GM23248 (cell line): ENCODE measurements around the gene NMRK2. TPM values are rescaled to one million over a fixed set of nuclear protein-coding genes. Genes with fewer than 3 reads are reported as not detected.

Experiments used
- DNase-seq: peaks from one replicate; pipeline ENCODE4 v3.0.0-alpha.2; 2015
- H2AFZ ChIP-seq: fragments of 200-600 bp; sonication (generic); 2 replicates; pipeline ENCODE4 v1.6.1; 2016; ENCODE audit warnings: antibody characterized with exemption
- H3F3A ChIP-seq: fragments of 200-600 bp; sonication (generic); 2 replicates; pipeline ENCODE4 v1.6.1; 2016; ENCODE audit warnings: mild to moderate bottlenecking, antibody characterized with exemption, mixed run types; ENCODE audit not compliant: insufficient read depth
- H3K27ac ChIP-seq: fragments of 200-600 bp; sonication (generic); 2 replicates; pipeline ENCODE4 v1.5.1; 2016; ENCODE audit warnings: mild to moderate bottlenecking
- H3K27me3 ChIP-seq: fragments of 200-600 bp; sonication (generic); replicated peaks from 2 replicates; pipeline ENCODE4 v1.6.1; 2016; ENCODE audit warnings: mild to moderate bottlenecking; ENCODE audit not compliant: insufficient read depth
- H3K36me3 ChIP-seq: fragments of 200-600 bp; sonication (generic); 2 replicates; pipeline ENCODE4 v1.6.1; 2016; ENCODE audit warnings: low read depth, mild to moderate bottlenecking
- H3K4me1 ChIP-seq: fragments of 200-600 bp; sonication (generic); 2 replicates; pipeline ENCODE4 v1.6.1; 2016; ENCODE audit warnings: mild to moderate bottlenecking; ENCODE audit not compliant: insufficient read depth
- H3K4me2 ChIP-seq: fragments of 200-600 bp; sonication (generic); one replicate; pipeline ENCODE4 v1.6.1; 2016; ENCODE audit warnings: mild to moderate bottlenecking; ENCODE audit not compliant: unreplicated experiment
- H3K4me3 ChIP-seq: fragments of 200-600 bp; sonication (generic); 2 replicates; pipeline ENCODE4 v1.5.1; 2016; ENCODE audit warnings: mild to moderate bottlenecking
- H3K79me2 ChIP-seq: fragments of 200-600 bp; sonication (generic); 2 replicates; pipeline ENCODE4 v1.6.1; 2016; ENCODE audit warnings: mild to moderate bottlenecking; ENCODE audit not compliant: insufficient read depth
- H3K9ac ChIP-seq: fragments of 200-600 bp; sonication (generic); 2 replicates; pipeline ENCODE4 v1.6.1; 2016; ENCODE audit warnings: mild to moderate bottlenecking
- H3K9me2 ChIP-seq: fragments of 200-600 bp; sonication (generic); 2 replicates; pipeline ENCODE4 v1.6.1; 2016; ENCODE audit warnings: mixed run types, mild to moderate bottlenecking, moderate library complexity; ENCODE audit not compliant: insufficient read depth
- H3K9me3 ChIP-seq: fragments of 200-600 bp; sonication (generic); one replicate; pipeline ENCODE4 v1.6.1; 2017; ENCODE audit warnings: low read depth
- H4K20me1 ChIP-seq: fragments of 200-600 bp; sonication (generic); 2 replicates; pipeline ENCODE4 v1.6.0; 2016; ENCODE audit not compliant: insufficient read depth
- EZH2 ChIP-seq: fragments of 200-600 bp; sonication (generic); IDR thresholded peaks from 2 replicates; pipeline ENCODE4 v1.6.1; 2018; ENCODE audit warnings: antibody characterized with exemption, mild to moderate bottlenecking; ENCODE audit not compliant: insufficient read depth, poor library complexity, severe bottlenecking
- EZH2phosphoT487 ChIP-seq: fragments of 200-600 bp; sonication (generic); IDR thresholded peaks from 2 replicates; pipeline ENCODE4 v1.6.1; 2018; ENCODE audit warnings: antibody characterized with exemption, moderate library complexity, mild to moderate bottlenecking, low read depth; ENCODE audit not compliant: insufficient read depth
- WGBS, 2 experiments: methylation state at CpG; one replicate each; pipeline ENCODE4 v1.1.6; 2015 to 2017; ENCODE audit warnings: low lambda C conversion rate in 2 of 2, low coverage in 1 of 2; ENCODE audit errors: missing lambda C conversion rate in 2 of 2; 5-methylcytosine and 5-hydroxymethylcytosine counted together
- in situ Hi-C: fragments of 300-500 bp; cut with MboI; formaldehyde crosslinking; loops from 2 replicates; pipeline ENCODE4 v1.15.0; 2020
- polyA plus RNA-seq: library from polyadenylated mRNA; unstranded; fragments of >200 nt; fragmentation: Nextera tagmentation; extraction: Ambion mirVana; gene quantifications from 2 replicates; pipeline ENCODE4 v1.2.1, GENCODE V29; 2016
- total RNA-seq: library from RNA; depleted of rRNA; stranded (reverse); fragments of >200 nt; shearing (Covaris generic); gene quantifications from 2 replicates; pipeline ENCODE4 v1.2.3, GENCODE V29; 2014

NMRK2 gene
- total and polyA plus RNA-seq, 2 experiments from 2014 or later: not detected

GRCh38 chr19:3910105-3910504 is 22.8 kb upstream of the NMRK2 start:
- no peaks in the 10 kb centered on the region for H3K4me1 ChIP-seq
- H3K9me3 ChIP-seq: no peaks in the 10 kb centered on the region
- H3K27me3 ChIP-seq: no peaks in the 10 kb centered on the region; the same call in 1 of the 2 replicates
- no peak overlapping the region for H3K27ac ChIP-seq
- no peaks in the 10 kb centered on the region for H4K20me1 ChIP-seq
- no peak overlapping the region for H3K4me2 ChIP-seq
- TF ChIP-seq EZH2: no peak
- TF ChIP-seq EZH2phosphoT487: no peak
- H3K4me3 ChIP-seq: no peak overlapping the region
- in situ Hi-C loops: no loop called here
- no peak for DNase-seq
- H3K9ac ChIP-seq: no peak overlapping the region
- no peaks in the 10 kb centered on the region for H3K79me2 ChIP-seq
- H2AFZ ChIP-seq: no peak overlapping the region
- H3F3A ChIP-seq: no peaks in the 10 kb centered on the region
- WGBS, 2 experiments: 93 to 100% methylated on average over 1 of the region's 1 CpG
- no peaks in the 10 kb centered on the region for H3K36me3 ChIP-seq
- H3K9me2 ChIP-seq: no peaks in the 10 kb centered on the region

GRCh38 chr19:3914199-3914598 is 18.7 kb upstream of the NMRK2 start:
- H3K4me1 ChIP-seq: no peaks in the 10 kb centered on the region
- no peaks in the 10 kb centered on the region for H3F3A ChIP-seq
- H3K36me3 ChIP-seq: no peaks in the 10 kb centered on the region
- H3K9ac ChIP-seq: no peak overlapping the region
- H3K79me2 ChIP-seq: no peaks in the 10 kb centered on the region
- no peak for DNase-seq
- H3K9me2 ChIP-seq: no peaks in the 10 kb centered on the region
- H3K27me3 ChIP-seq: no peaks in the 10 kb centered on the region
- no peak overlapping the region for H3K4me3 ChIP-seq
- TF ChIP-seq EZH2phosphoT487: no peak
- TF ChIP-seq EZH2: no peak
- no peaks in the 10 kb centered on the region for H4K20me1 ChIP-seq
- no peak overlapping the region for H2AFZ ChIP-seq
- no peaks in the 10 kb centered on the region for H3K9me3 ChIP-seq
- in situ Hi-C loops: no loop called here
- H3K4me2 ChIP-seq: no peak overlapping the region
- no peak overlapping the region for H3K27ac ChIP-seq
- WGBS, 2 experiments: 61 to 71% methylated on average over 7 to 9 of the region's 9 CpGs

DNA sequence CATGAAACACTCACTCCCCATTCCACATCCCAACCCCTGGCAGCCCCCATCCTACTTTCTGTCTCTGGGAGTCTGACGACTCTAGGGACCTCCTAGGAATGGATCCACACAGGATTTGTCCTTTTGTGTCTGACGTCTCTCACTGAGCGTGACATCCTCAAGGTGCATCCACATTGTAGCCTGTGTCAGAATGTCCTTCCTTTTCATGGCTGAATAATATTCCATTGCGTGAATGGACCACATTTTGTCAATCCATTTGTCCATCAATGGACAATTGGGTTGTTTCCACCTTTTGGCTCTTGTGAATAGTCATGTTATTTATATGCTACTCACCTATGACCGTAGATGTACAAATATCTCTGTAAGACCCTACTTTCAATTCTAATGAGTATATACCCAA is 16.8 kb upstream of the NMRK2 start:
- in situ Hi-C loops: no loop called here
- TF ChIP-seq EZH2 (no peak), EZH2phosphoT487 (no peak)

DNA sequence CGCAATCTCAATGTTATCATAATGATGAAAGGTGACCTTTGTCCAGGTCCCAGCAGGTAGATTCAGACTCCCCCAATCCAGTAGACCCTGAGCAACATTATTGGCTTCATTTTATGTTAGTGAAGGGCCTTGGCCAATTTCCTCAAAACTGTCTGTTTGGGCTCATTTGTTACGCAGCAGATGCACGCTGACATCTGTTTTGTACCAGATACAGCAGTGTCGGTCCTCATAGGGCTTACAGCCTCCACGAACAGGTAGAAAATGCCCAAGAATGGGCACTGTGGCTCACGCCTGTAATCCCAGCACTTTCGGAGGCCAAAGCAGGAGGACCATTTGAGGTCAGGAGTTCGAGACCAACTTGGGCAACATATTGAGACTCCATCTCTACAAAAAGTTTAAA is 13.1 kb upstream of the NMRK2 start:
- Histone ChIP-seq H3K79me2 (no peaks in the 10 kb centered on the region), H3K9me2 (no peaks in the 10 kb centered on the region), H3K4me3 (no peak overlapping the region), H3K27ac (no peak overlapping the region), H2AFZ (no peak overlapping the region), H3F3A (no peaks in the 10 kb centered on the region), H4K20me1 (no peaks in the 10 kb centered on the region), H3K4me1 (no peaks in the 10 kb centered on the region), H3K36me3 (no peaks in the 10 kb centered on the region), H3K4me2 (no peak overlapping the region), H3K9me3 (no peaks in the 10 kb centered on the region), H3K27me3 (no peaks in the 10 kb centered on the region), H3K9ac (no peak overlapping the region)
- WGBS, 2 experiments: 67 to 70% methylated on average over 8 of the region's 8 CpGs
- DNase-seq: no peak
- in situ Hi-C loops: no loop called here
- TF ChIP-seq EZH2: no peak
- no peak for TF ChIP-seq EZH2phosphoT487

More for the DNA sequence above, 16.8 kb upstream of the NMRK2 start:
- Histone ChIP-seq H3K27ac (no peak overlapping the region), H3K27me3 (no peaks in the 10 kb centered on the region), H3K79me2 (no peaks in the 10 kb centered on the region), H3K9ac (no peak overlapping the region), H3K4me1 (no peaks in the 10 kb centered on the region), H3K36me3 (no peaks in the 10 kb centered on the region), H3K9me2 (no peaks in the 10 kb centered on the region), H3F3A (no peaks in the 10 kb centered on the region), H3K4me2 (no peak overlapping the region), H2AFZ (no peak overlapping the region), H3K9me3 (no peaks in the 10 kb centered on the region), H4K20me1 (no peaks in the 10 kb centered on the region), H3K4me3 (no peak overlapping the region)
- no peak for DNase-seq
- 56 to 64% methylated on average over 5 of the region's 5 CpGs for WGBS, 2 experiments

- H3K36me3 ChIP-seq: no peaks in the 10 kb centered on the region
- H2AFZ ChIP-seq: no peak overlapping the region
- no peaks in the 10 kb centered on the region for H3F3A ChIP-seq
- H3K9me2 ChIP-seq: no peaks in the 10 kb centered on the region
- no peaks in the 10 kb centered on the region for H3K9me3 ChIP-seq
- in situ Hi-C loops: no loop called here
- H3K27ac ChIP-seq: no peak overlapping the region
- no peaks in the 10 kb centered on the region for H3K27me3 ChIP-seq
- no peak overlapping the region for H3K4me3 ChIP-seq
- no peaks in the 10 kb centered on the region for H3K4me1 ChIP-seq
- H3K4me2 ChIP-seq: no peak overlapping the region
- no peak for DNase-seq
- no peak overlapping the region for H3K9ac ChIP-seq
- H4K20me1 ChIP-seq: no peaks in the 10 kb centered on the region
- no peaks in the 10 kb centered on the region for H3K79me2 ChIP-seq
- TF ChIP-seq EZH2phosphoT487: no peak
- TF ChIP-seq EZH2: no peak
Observed at GRCh38 chr19:3923096-3923758, 9.6 kb upstream of the NMRK2 start.
